PC-9 (cell line): ENCODE measurements around the gene MOCOS. TPM values are rescaled to one million over a fixed set of nuclear protein-coding genes. Genes with fewer than 3 reads are reported as not detected.

Source experiments
- BruUV-seq: library from RNA; stranded (reverse); fragments of 400-500 nt; replicated peaks from 2 replicates; lab custom pipeline; 2021; lab: Mats Ljungman, UMichigan
- CTCF ChIA-PET: fragments of 300-600 bp; sonication (Branson Sonifier 250); formaldehyde crosslinking; loops from one replicate; lab custom pipeline; 2022; ENCODE audit warnings: antibody characterized with exemption; lab: Charles Lee
- POLR2A ChIA-PET: fragments of 300-600 bp; sonication (Branson Sonifier 250); formaldehyde crosslinking; loops from one replicate; lab custom pipeline; 2022; ENCODE audit warnings: antibody characterized with exemption; ENCODE audit not compliant: unreplicated experiment; lab: Charles Lee
- DNase-seq, 2 experiments: peaks; one replicate each; pipeline versions ENCODE4 v3.0.0 to v3.0.0-alpha.2; 2015 to 2022; ENCODE audit warnings: mixed read lengths in 1 of 2
- H2AFZ ChIP-seq: fragments of 200-600 bp; sonication (generic); 2 replicates; pipeline ENCODE4 v1.8.1; 2017; ENCODE audit warnings: antibody characterized with exemption
- H3F3A ChIP-seq: fragments of 200-600 bp; sonication (generic); 2 replicates; pipeline ENCODE4 v1.8.1; 2017; ENCODE audit warnings: antibody characterized with exemption, mild to moderate bottlenecking, low read depth; ENCODE audit not compliant: insufficient read depth
- H3K27ac ChIP-seq: fragments of 200-600 bp; sonication (generic); 2 replicates; pipeline ENCODE4 v1.6.1; 2016; ENCODE audit warnings: mixed run types
- H3K27me3 ChIP-seq: fragments of 200-600 bp; sonication (generic); 2 replicates; pipeline ENCODE4 v1.6.1; 2016; ENCODE audit warnings: low read depth, mixed run types; ENCODE audit not compliant: insufficient read depth
- H3K36me3 ChIP-seq: fragments of 200-600 bp; sonication (generic); 2 replicates; pipeline ENCODE4 v1.6.1; 2016; ENCODE audit warnings: low read depth, mixed run types
- H3K4me1 ChIP-seq: fragments of 200-600 bp; sonication (generic); replicated peaks from 2 replicates; pipeline ENCODE4 v1.6.1; 2016; ENCODE audit warnings: mixed run types; ENCODE audit not compliant: insufficient read depth
- H3K4me2 ChIP-seq: fragments of 200-600 bp; sonication (generic); 2 replicates; pipeline ENCODE4 v1.6.1; 2017; ENCODE audit warnings: mixed run types
- H3K4me3 ChIP-seq: fragments of 200-600 bp; sonication (generic); 2 replicates; pipeline ENCODE4 v1.6.1; 2016; ENCODE audit warnings: mixed run types
- H3K79me2 ChIP-seq: fragments of 200-600 bp; sonication (generic); 2 replicates; pipeline ENCODE4 v1.6.1; 2017; ENCODE audit warnings: low read depth, mixed run types
- H3K9me2 ChIP-seq: fragments of 200-600 bp; sonication (generic); 2 replicates; pipeline ENCODE4 v1.8.1; 2017; ENCODE audit warnings: mild to moderate bottlenecking; ENCODE audit not compliant: insufficient read depth
- H3K9me3 ChIP-seq: fragments of 200-600 bp; sonication (generic); 2 replicates; pipeline ENCODE4 v1.8.1; 2016; ENCODE audit warnings: low read depth; ENCODE audit not compliant: insufficient read depth
- H4K20me1 ChIP-seq: fragments of 200-600 bp; sonication (generic); 2 replicates; pipeline ENCODE4 v1.8.1; 2017; ENCODE audit not compliant: insufficient read depth
- EZH2 ChIP-seq: fragments of 200-600 bp; sonication (generic); IDR thresholded peaks from 2 replicates; pipeline ENCODE4 v1.8.0; 2017; ENCODE audit warnings: antibody characterized with exemption, low read depth
- intact Hi-C: fragments of 100-400 bp; cut with micrococcal nuclease; formaldehyde crosslinking; loops from one replicate; pipeline ENCODE4 v1.10.0; 2022; ENCODE audit not compliant: unreplicated experiment
- total RNA-seq: library from RNA; stranded (reverse); gene quantifications from 2 replicates; pipeline ENCODE4 v1.2.3, GENCODE V29; 2021
- TF ChIP-seq, protein P1 (sequence below): fragments of 200-600 bp; sonication (generic); conservative IDR thresholded peaks from 2 replicates; pipeline ENCODE4 v1.6.1; 2017; ENCODE audit warnings: mixed run types, antibody characterized with exemption, mild to moderate bottlenecking, moderate library complexity

MOCOS gene
- total RNA-seq, 1 experiment from 2014 or later, result 30.4 TPM

DNA sequence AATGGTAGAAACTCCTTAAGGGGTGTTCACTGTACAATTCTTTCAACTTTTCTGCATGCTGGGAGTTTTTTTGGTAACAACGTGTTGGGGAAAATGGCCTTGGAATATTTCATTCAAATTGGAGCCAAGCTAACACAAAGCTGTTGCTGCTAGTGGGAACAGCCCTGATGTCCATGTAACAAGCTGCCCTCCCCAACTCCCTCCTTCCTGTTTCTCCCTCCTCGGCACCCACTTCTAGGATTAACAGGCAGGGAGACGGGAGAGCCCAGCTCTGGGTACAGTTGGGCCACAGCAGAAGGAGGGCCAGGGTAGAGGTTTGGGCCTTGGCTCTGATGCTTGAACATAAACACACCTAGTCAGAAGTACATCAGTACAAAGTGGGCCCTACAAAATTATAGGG, 9.4 kb upstream of the MOCOS start:
- H3K79me2 ChIP-seq, result no peaks in the 10 kb centered on the region
- ChIA-PET CTCF (no interaction called here), POLR2A (no interaction called here)
- intact Hi-C loops, result no loop called here
- no peak overlapping the region for H3K27ac ChIP-seq
- H3K36me3 ChIP-seq, result peaks cover 13% of the 10 kb centered on the region; the same call in 1 of the 2 replicates
- no peaks in the 10 kb centered on the region for H3K27me3 ChIP-seq
- no peaks in the 10 kb centered on the region for H3K4me1 ChIP-seq
- no peaks in the 10 kb centered on the region for H4K20me1 ChIP-seq
- H3F3A ChIP-seq, result no peaks in the 10 kb centered on the region
- no peaks in the 10 kb centered on the region for H3K9me3 ChIP-seq
- no peak overlapping the region for H2AFZ ChIP-seq
- DNase-seq, result no peak
- BruUV-seq, result no TSS peak
- TF ChIP-seq EZH2, result no peak
- TF ChIP-seq, protein P1, sequence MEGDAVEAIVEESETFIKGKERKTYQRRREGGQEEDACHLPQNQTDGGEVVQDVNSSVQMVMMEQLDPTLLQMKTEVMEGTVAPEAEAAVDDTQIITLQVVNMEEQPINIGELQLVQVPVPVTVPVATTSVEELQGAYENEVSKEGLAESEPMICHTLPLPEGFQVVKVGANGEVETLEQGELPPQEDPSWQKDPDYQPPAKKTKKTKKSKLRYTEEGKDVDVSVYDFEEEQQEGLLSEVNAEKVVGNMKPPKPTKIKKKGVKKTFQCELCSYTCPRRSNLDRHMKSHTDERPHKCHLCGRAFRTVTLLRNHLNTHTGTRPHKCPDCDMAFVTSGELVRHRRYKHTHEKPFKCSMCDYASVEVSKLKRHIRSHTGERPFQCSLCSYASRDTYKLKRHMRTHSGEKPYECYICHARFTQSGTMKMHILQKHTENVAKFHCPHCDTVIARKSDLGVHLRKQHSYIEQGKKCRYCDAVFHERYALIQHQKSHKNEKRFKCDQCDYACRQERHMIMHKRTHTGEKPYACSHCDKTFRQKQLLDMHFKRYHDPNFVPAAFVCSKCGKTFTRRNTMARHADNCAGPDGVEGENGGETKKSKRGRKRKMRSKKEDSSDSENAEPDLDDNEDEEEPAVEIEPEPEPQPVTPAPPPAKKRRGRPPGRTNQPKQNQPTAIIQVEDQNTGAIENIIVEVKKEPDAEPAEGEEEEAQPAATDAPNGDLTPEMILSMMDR, result no peak
- H3K4me3 ChIP-seq, result no peak overlapping the region
- no peak overlapping the region for H3K4me2 ChIP-seq
- no peaks in the 10 kb centered on the region for H3K9me2 ChIP-seq

DNA sequence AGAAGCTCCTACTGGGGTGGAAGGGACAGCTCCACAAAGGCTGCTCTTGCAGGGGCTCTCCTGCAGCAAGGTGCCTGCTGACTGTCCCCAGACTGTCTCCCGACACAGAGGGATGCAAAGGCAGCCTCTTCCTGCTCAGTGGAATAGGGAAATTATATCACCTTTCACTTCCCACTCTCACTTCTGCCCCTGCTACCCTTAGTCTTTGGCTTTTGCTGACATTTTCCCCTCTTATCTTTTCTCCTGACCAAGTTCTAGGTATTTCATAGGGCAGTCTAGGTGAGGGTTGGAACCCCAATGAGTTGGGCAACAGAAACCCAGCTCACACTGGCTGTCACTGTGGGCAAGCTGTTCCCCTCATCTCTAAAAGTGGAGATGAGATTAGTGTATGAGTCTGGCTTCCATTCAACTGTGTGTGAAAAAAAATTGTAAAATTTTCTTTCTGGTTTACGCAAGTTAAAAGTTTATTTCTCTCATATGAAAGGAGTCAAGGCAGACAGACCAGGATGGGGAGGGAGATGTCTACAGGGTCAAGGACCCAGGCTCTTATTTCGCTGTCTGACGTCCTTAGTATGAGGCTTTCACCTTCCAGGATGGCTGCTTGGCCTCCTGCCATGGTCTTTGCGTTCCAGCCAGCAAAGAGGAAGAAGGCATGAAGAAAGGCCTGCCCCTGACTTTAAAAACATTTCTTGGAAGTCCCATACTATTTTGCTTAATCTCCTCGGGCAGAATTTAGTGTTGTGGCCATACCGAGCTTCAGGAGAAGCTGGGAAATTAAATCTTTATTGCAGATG, 7.5 kb upstream of the MOCOS start:
- POLR2A ChIA-PET, result no interaction called here
- Histone ChIP-seq H3K79me2 (no peaks in the 10 kb centered on the region), H2AFZ (no peak overlapping the region), H3K4me1 (no peaks in the 10 kb centered on the region), H3K9me2 (no peaks in the 10 kb centered on the region), H3K9me3 (no peaks in the 10 kb centered on the region), H3K4me3 (no peak overlapping the region), H3K36me3 (no peaks in the 10 kb centered on the region), H3K27me3 (no peaks in the 10 kb centered on the region), H3F3A (0 out of 2 replicates have a peak, but pooled peaks cover 3% of the 10 kb centered on the region), H3K4me2 (no peak overlapping the region), H4K20me1 (no peaks in the 10 kb centered on the region), H3K27ac (no peak overlapping the region)
- TF ChIP-seq EZH2, result no peak
- TF ChIP-seq, protein P1, result no peak
- no TSS peak for BruUV-seq
- CTCF ChIA-PET, result no interaction called here
- DNase-seq, result no peak
- intact Hi-C loops, result no loop called here

DNA sequence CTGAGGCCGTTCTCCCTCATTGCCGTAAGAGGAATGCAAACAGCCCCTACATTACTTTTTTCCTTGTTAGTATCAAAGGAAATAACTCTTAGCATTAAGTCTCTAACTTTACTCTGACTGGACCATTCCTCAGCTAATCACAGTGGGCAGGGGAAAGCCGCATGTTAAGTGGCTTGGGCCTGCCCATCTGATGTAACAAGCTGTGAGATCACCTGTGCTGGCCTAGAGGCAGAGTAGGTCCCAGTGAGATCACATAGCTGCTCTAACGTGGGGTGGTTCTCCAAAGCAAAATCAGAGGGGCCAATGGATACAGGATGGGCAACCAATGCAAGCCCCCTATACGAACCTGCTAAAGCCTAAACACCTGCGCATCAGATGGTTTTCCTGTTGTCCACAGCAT, 5.9 kb upstream of the MOCOS start:
- Histone ChIP-seq H4K20me1 (no peaks in the 10 kb centered on the region), H3K4me2 (no peak overlapping the region), H3K36me3 (no peaks in the 10 kb centered on the region), H3K27me3 (no peaks in the 10 kb centered on the region), H3K4me3 (no peak overlapping the region), H3K9me3 (no peaks in the 10 kb centered on the region), H3K27ac (no peak overlapping the region), H2AFZ (no peak overlapping the region), H3K4me1 (no peaks in the 10 kb centered on the region), H3F3A (0 out of 2 replicates have a peak, but pooled peaks cover 3% of the 10 kb centered on the region), H3K79me2 (no peaks in the 10 kb centered on the region), H3K9me2 (no peaks in the 10 kb centered on the region)
- DNase-seq, result no peak
- ChIA-PET CTCF (no interaction called here), POLR2A (interaction anchor here (0.5 kb wide), 1 partner anchor 908 kb away, joined by 7 read pairs; no protein-coding TSS in a partner anchor)
- intact Hi-C loops, result no loop called here
- TF ChIP-seq, protein P1, result no peak
- no peak for TF ChIP-seq EZH2
- no TSS peak for BruUV-seq
